ENCODE results near the gene C19orf47. TPM values are rescaled to one million over a fixed set of nuclear protein-coding genes. Genes with fewer than 3 reads are reported as not detected.

Gene C19orf47
- polyA plus RNA-seq, 3 donors, result 7.6 to 10.2 (median 8.0) TPM

GRCh38 chr19:40322951-40323615 lies 25.1 kb downstream of the C19orf47 start:
- Histone ChIP-seq H3K36me3 (replicated peaks in 1 of 2; ENCODE audit: control insufficient read depth in 1 of 2, insufficient read depth in 2 of 2, low read length in 2 of 2) (peaks cover 75 to 94% of the 10 kb centered on the region in 2 donors), H3K27me3 (ENCODE audit: control insufficient read depth in 2 of 2, insufficient read depth in 2 of 2, low read length in 2 of 2) (no peaks in the 10 kb centered on the region), H3K4me2 (replicated peaks; ENCODE audit: extremely low read depth, low read length, poor library complexity, severe bottlenecking) (no peak overlapping the region), H3K79me2 (ENCODE audit: insufficient read depth, low read length) (no peaks in the 10 kb centered on the region), H3K9ac (ENCODE audit: insufficient read depth, low read length, poor library complexity, severe bottlenecking) (no peak overlapping the region), H3K27ac (ENCODE audit: low read depth in 1 of 2, low read length in 2 of 2) (no peak overlapping the region), H2AFZ (ENCODE audit: insufficient read depth, low read depth, low read length, poor library complexity, severe bottlenecking) (no peak overlapping the region), H3K4me3 (replicated peaks in 1 of 3; ENCODE audit: low read depth in 2 of 3, low read length in 3 of 3) (no peak overlapping the region), H4K20me1 (ENCODE audit: insufficient read depth, low read length) (no peaks in the 10 kb centered on the region), H3K4me1 (ENCODE audit: control insufficient read depth in 1 of 2, insufficient read depth in 2 of 2, low read length in 2 of 2) (no peaks in the 10 kb centered on the region), H3K9me3 (replicated peaks in 1 of 2; ENCODE audit: control insufficient read depth in 1 of 2, insufficient read depth in 1 of 2, low read length in 2 of 2) (no peaks in the 10 kb centered on the region)
- Mint-ChIP-seq H3K4me3 (no peak overlapping the region), H3K36me3 (peaks cover 80 to 92% of the 10 kb centered on the region in 2 donors), H3K27me3 (ENCODE audit: low read depth in 3 of 3) (peaks cover 0 to 7% (median 0%) of the 10 kb centered on the region in 3 donors), H3K9me3 (no peaks in the 10 kb centered on the region), H3K27ac (peak overlapping the region in 4 of 7 donors; percentile 21 to 58 (median 36)), H3K4me1 (no peaks in the 10 kb centered on the region)
- 96% methylated on average over 10 of the region's 15 CpGs for WGBS (ENCODE audit: insufficient coverage)
- intact Hi-C loops (cut with micrococcal nuclease), result no loop called here
- no peak for TF ChIP-seq CTCF (IDR thresholded peaks at IDR 0.05)
- DNase-seq, result no peak

GRCh38 chr19:40322271-40322610 lies 26.0 kb downstream of the C19orf47 start:
- Mint-ChIP-seq H3K27ac (no peak overlapping the region), H3K4me3 (no peak overlapping the region), H3K36me3 (peaks cover 79 to 90% of the 10 kb centered on the region in 2 donors), H3K4me1 (no peaks in the 10 kb centered on the region), H3K27me3 (ENCODE audit: low read depth in 3 of 3) (peaks cover 0 to 7% (median 0%) of the 10 kb centered on the region in 3 donors), H3K9me3 (no peaks in the 10 kb centered on the region)
- Histone ChIP-seq H3K36me3 (replicated peaks in 1 of 2; ENCODE audit: control insufficient read depth in 1 of 2, insufficient read depth in 2 of 2, low read length in 2 of 2) (peaks cover 66 to 89% of the 10 kb centered on the region in 2 donors), H3K4me3 (replicated peaks in 1 of 3; ENCODE audit: low read depth in 2 of 3, low read length in 3 of 3) (no peak overlapping the region), H2AFZ (ENCODE audit: insufficient read depth, low read depth, low read length, poor library complexity, severe bottlenecking) (no peak overlapping the region), H3K4me1 (ENCODE audit: control insufficient read depth in 1 of 2, insufficient read depth in 2 of 2, low read length in 2 of 2) (no peaks in the 10 kb centered on the region), H3K4me2 (replicated peaks; ENCODE audit: extremely low read depth, low read length, poor library complexity, severe bottlenecking) (no peak overlapping the region), H3K27ac (ENCODE audit: low read depth in 1 of 2, low read length in 2 of 2) (no peak overlapping the region), H4K20me1 (ENCODE audit: insufficient read depth, low read length) (no peaks in the 10 kb centered on the region), H3K9me3 (replicated peaks in 1 of 2; ENCODE audit: control insufficient read depth in 1 of 2, insufficient read depth in 1 of 2, low read length in 2 of 2) (no peaks in the 10 kb centered on the region), H3K79me2 (ENCODE audit: insufficient read depth, low read length) (no peaks in the 10 kb centered on the region), H3K9ac (ENCODE audit: insufficient read depth, low read length, poor library complexity, severe bottlenecking) (no peak overlapping the region), H3K27me3 (ENCODE audit: control insufficient read depth in 2 of 2, insufficient read depth in 2 of 2, low read length in 2 of 2) (no peaks in the 10 kb centered on the region)
- intact Hi-C loops (cut with micrococcal nuclease), result no loop called here
- DNase-seq, result no peak
- no peak for TF ChIP-seq CTCF (IDR thresholded peaks at IDR 0.05)
- WGBS (ENCODE audit: insufficient coverage), result 98% methylated on average over 3 of the region's 7 CpGs

Measured in CD14-positive monocyte (primary cell).